ENCODE data around the gene OR5K4. TPM values are rescaled to one million over a fixed set of nuclear protein-coding genes. Genes with fewer than 3 reads are reported as not detected.
"Not testable (repeated sequence)": the region's sequence is repeated elsewhere in the genome, so short reads cannot be mapped to it uniquely, and the experiment has no call there.

The OR5K4 gene
- total and polyA plus RNA-seq, 8 donors = not detected

DNA sequence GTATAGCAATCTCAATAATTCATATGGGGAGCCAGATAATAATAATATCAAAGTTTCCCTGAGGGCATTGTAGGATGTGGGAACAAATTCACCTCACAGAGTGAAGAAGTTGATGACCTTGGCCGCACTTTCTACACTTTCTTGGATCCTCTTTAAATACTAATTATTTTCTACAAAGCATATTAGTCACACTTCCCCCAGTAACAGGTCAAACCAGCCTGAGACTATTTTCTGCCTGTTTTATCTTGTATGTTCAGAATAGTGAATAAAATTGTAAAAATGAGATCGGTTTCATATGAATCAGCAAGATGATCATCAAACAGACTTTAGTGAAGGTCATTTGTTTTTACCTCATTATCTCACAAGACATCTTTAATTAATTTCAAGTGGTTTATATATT, 34.5 kb downstream of the OR5K4 start:
- ATAC-seq (no peak), DNase-seq (no peak)
- H3K27ac ChIP-seq = no peak overlapping the region
- H3K36me3 ChIP-seq = no peaks in the 10 kb centered on the region
- H3K4me3 ChIP-seq = no peak overlapping the region
- H3K27me3 ChIP-seq = no peaks in the 10 kb centered on the region
- no peaks in the 10 kb centered on the region for H3K4me1 ChIP-seq
- intact Hi-C loops (cut with DNase I) = no loop called here
- H3K9me3 ChIP-seq = no peaks in the 10 kb centered on the region
- TF ChIP-seq, protein P1, sequence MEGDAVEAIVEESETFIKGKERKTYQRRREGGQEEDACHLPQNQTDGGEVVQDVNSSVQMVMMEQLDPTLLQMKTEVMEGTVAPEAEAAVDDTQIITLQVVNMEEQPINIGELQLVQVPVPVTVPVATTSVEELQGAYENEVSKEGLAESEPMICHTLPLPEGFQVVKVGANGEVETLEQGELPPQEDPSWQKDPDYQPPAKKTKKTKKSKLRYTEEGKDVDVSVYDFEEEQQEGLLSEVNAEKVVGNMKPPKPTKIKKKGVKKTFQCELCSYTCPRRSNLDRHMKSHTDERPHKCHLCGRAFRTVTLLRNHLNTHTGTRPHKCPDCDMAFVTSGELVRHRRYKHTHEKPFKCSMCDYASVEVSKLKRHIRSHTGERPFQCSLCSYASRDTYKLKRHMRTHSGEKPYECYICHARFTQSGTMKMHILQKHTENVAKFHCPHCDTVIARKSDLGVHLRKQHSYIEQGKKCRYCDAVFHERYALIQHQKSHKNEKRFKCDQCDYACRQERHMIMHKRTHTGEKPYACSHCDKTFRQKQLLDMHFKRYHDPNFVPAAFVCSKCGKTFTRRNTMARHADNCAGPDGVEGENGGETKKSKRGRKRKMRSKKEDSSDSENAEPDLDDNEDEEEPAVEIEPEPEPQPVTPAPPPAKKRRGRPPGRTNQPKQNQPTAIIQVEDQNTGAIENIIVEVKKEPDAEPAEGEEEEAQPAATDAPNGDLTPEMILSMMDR (IDR thresholded peaks at IDR 0.05) = no peak

DNA sequence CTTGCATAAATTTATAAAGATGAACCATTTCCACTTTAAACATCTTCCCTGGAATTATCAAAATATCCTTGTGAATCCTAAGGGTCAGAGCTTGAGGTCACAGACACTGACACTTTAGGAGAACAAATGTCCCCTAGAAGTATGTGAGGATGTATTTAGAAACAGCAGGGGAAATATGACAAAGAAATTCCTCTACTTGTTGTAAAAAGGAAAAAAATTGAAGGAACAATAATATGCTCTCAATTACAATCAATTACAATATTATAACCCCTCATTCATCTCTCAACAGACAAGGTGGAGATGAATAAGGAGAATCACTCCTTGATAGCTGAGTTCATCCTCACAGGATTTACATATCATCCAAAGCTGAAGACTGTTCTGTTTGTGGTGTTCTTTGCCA, 36.7 kb downstream of the OR5K4 start, which contains the start of gene OR5K3:
Gene OR5K3, plus strand, starts transcription at position 301 of the 400 bp plus-strand sequence. Its CDS starts 0 bp downstream, at position 301.
- ATAC-seq (no peak), DNase-seq (no peak)
- H3K4me1 ChIP-seq = no peaks in the 10 kb centered on the region
- H3K27ac ChIP-seq = no peak within 1 kb of the TSS
- no peaks in the 10 kb centered on the region for H3K9me3 ChIP-seq
- intact Hi-C loops (cut with DNase I) = no loop called here
- no peaks in the 10 kb centered on the region for H3K27me3 ChIP-seq
- TF ChIP-seq, protein P1 (IDR thresholded peaks at IDR 0.05) = no peak
- H3K36me3 ChIP-seq = no peaks in the 10 kb centered on the region
- H3K4me3 ChIP-seq = no peak within 1 kb of the TSS

DNA sequence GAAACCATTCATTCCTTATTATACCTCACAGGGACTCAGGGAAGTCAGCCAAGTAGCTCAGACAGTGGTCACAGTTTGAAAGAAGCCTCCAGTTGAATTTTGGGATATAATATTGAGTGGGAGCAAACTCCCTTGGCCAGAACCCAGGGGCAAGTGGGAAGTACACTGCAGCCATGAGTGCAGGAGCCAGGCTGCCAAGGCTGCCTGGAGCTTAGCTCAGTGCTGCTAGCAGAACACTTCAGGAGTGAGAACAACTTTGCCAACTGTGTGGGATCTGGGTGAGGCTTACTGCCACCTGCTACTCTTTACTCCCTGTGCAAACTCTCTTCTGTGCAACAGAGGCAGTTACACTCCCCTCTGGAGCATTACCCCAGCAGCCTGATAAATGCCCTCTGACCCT, 41.4 kb downstream of the OR5K4 start:
- TF ChIP-seq, protein P1 (IDR thresholded peaks at IDR 0.05) = no peak
- intact Hi-C loops (cut with DNase I) = no loop called here
- ATAC-seq = no peak
- no peaks in the 10 kb centered on the region for H3K36me3 ChIP-seq
- no peak overlapping the region for H3K4me3 ChIP-seq
- H3K27ac ChIP-seq = no peak overlapping the region
- no peak for DNase-seq
- H3K9me3 ChIP-seq = peaks cover 0 to 14% of the 10 kb centered on the region in 2 donors
- H3K4me1 ChIP-seq = no peaks in the 10 kb centered on the region
- no peaks in the 10 kb centered on the region for H3K27me3 ChIP-seq

DNA sequence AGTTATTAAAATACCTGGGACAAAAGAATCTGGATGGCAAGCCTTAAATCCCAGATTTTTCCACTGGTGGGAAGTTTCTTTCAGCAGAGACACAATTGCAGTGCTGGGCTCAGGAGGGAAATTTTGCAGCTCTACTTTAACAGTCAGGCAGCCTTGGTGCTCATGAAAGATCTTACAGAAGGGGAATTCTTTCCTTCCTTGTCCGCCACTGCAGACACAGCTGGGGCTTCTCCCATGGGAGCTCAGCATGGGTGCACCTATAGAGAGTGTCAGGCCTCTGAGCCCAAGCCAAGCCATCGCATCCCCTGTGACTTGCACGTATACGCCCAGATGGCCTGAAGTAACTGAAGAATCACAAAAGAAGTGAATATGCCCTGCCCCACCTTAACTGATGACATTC, 42.8 kb downstream of the OR5K4 start:
- H3K9me3 ChIP-seq = peaks cover 0 to 14% of the 10 kb centered on the region in 2 donors
- intact Hi-C loops (cut with DNase I); ATAC-seq; H3K27me3 ChIP-seq; H3K27ac ChIP-seq; H3K36me3 ChIP-seq; H3K4me3 ChIP-seq; H3K4me1 ChIP-seq: not testable (repeated sequence)
- peak in 1 of 4 donors; percentile 27 for DNase-seq

DNA sequence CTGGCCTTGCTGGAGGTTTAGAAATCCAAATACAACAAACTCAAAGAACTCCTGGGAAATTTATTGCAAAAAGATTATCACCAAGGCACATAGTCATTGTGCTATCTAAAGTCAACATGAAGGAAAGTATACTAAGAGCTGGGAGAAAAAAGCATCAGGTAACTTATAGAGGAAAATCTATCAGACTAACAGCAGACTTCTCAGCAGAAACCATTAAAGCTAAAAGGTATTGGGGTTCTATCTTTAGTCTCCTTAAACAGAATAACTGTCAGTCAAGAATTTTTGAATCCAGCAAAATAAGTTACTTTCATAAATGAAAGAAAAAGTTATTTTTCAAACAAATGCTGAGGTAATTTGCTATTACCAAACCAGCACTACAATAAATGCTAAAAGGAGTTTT, 44.9 kb downstream of the OR5K4 start:
- intact Hi-C loops (cut with DNase I) = no loop called here
- H3K27me3 ChIP-seq = no peaks in the 10 kb centered on the region
- no peak overlapping the region for H3K4me3 ChIP-seq
- DNase-seq (no peak), ATAC-seq (no peak)
- H3K36me3 ChIP-seq = no peaks in the 10 kb centered on the region
- TF ChIP-seq, protein P1 (IDR thresholded peaks at IDR 0.05) = no peak
- H3K9me3 ChIP-seq = peaks cover 0 to 29% of the 10 kb centered on the region in 2 donors
- no peaks in the 10 kb centered on the region for H3K4me1 ChIP-seq
- no peak overlapping the region for H3K27ac ChIP-seq

DNA sequence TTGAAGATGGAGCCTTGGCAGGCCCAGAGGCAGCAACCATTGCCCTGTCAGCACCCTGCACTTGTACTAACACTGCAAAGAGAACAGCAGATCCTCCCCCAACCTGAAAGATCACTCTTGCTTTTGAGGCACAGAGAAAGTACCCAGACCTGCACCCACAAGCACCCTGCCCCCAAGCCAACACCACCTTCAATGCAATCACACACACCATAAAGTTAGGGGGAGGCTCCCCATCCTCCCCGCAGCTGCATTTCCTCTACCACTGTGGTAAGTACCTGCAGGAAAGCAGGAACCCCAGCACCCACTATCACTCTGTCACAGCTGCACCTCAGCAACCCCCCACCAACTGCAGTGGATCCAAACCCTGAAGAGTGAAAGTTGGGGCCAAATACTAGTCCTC, 48.9 kb downstream of the OR5K4 start:
- ATAC-seq (no peak), DNase-seq (peak in 1 of 4 donors; percentile 6)
- H3K27ac ChIP-seq = no peak overlapping the region
- TF ChIP-seq, protein P1 (IDR thresholded peaks at IDR 0.05) = no peak
- peaks cover 0 to 62% of the 10 kb centered on the region in 2 donors for H3K9me3 ChIP-seq
- intact Hi-C loops (cut with DNase I) = no loop called here
- H3K4me1 ChIP-seq = no peaks in the 10 kb centered on the region
- no peaks in the 10 kb centered on the region for H3K27me3 ChIP-seq
- no peaks in the 10 kb centered on the region for H3K36me3 ChIP-seq
- H3K4me3 ChIP-seq = no peak overlapping the region

Measured in left lung (tissue), 10 donors.